Glutamatergic neuron (in vitro differentiated cells): ENCODE results near the gene ZNF827. TPM values are rescaled to one million over a fixed set of nuclear protein-coding genes. Genes with fewer than 3 reads are reported as not detected.

ENCODE experiments used
- DNase-seq: peaks from one replicate; pipeline ENCODE4 v3.0.0; 2022
- H3K27ac Mint-ChIP-seq: one replicate; pipeline ENCODE4 v1.8.0; 2020; ENCODE audit warnings: mild to moderate bottlenecking, mixed read lengths, inconsistent platforms; ENCODE audit not compliant: unreplicated experiment
- H3K27me3 Mint-ChIP-seq: one replicate; pipeline ENCODE4 v1.8.0; 2020; ENCODE audit warnings: mild to moderate bottlenecking, moderate library complexity, mixed read lengths, inconsistent platforms; ENCODE audit not compliant: unreplicated experiment
- H3K36me3 Mint-ChIP-seq: one replicate; pipeline ENCODE4 v1.8.0; 2020; ENCODE audit warnings: mild to moderate bottlenecking, mixed read lengths, inconsistent platforms; ENCODE audit not compliant: unreplicated experiment
- H3K4me1 Mint-ChIP-seq: one replicate; pipeline ENCODE4 v1.8.0; 2020; ENCODE audit warnings: mild to moderate bottlenecking, low read depth, mixed read lengths, inconsistent platforms; ENCODE audit not compliant: unreplicated experiment
- H3K4me3 Mint-ChIP-seq: one replicate; pipeline ENCODE4 v1.8.0; 2020; ENCODE audit warnings: mild to moderate bottlenecking, mixed read lengths, inconsistent platforms; ENCODE audit not compliant: unreplicated experiment
- H3K9me3 Mint-ChIP-seq: one replicate; pipeline ENCODE4 v1.8.0; 2020; ENCODE audit warnings: mild to moderate bottlenecking, moderate library complexity, mixed read lengths, inconsistent platforms; ENCODE audit not compliant: unreplicated experiment
- total RNA-seq: library from RNA; stranded (reverse); fragmentation: NEBNext Ultra II Directional; extraction: Animal tissue kit (Norgen Biotek cat#: 25700); gene quantifications from one replicate; pipeline ENCODE4 v1.2.1, GENCODE V29; 2021; ENCODE audit not compliant: unreplicated experiment
- TF ChIP-seq, protein P1 (sequence below): fragments of 200-600 bp; sonication (generic); IDR thresholded peaks from one replicate; pipeline ENCODE4 v1.5.0; 2021; ENCODE audit not compliant: partially characterized antibody, unreplicated experiment

The ZNF827 gene
- total RNA-seq, 1 donor from 2014 or later, result 227 TPM

DNA sequence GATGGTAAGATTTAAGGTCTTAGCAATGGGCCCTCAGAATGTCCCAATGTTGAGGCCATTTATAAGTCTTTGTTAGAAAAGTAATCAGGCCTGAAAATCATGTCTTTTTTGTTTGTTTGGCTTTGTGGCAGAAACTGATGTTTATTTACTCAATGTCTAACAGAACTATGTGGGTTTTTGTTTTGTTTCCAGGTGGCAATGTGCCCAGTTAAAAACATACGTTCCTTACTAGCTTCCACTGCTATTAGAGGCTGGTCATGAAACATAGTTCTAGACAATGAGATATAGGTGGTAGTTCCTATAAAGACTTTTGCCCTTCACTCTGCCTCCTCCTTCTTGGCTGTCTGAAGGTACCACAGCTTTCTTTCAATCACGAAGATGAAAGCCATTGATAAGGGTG is 149.9 kb downstream of the ZNF827 start:
- no peak overlapping the region for H3K4me3 Mint-ChIP-seq
- DNase-seq, result no peak
- peaks cover 4% of the 10 kb centered on the region for H3K4me1 Mint-ChIP-seq
- TF ChIP-seq, protein P1, sequence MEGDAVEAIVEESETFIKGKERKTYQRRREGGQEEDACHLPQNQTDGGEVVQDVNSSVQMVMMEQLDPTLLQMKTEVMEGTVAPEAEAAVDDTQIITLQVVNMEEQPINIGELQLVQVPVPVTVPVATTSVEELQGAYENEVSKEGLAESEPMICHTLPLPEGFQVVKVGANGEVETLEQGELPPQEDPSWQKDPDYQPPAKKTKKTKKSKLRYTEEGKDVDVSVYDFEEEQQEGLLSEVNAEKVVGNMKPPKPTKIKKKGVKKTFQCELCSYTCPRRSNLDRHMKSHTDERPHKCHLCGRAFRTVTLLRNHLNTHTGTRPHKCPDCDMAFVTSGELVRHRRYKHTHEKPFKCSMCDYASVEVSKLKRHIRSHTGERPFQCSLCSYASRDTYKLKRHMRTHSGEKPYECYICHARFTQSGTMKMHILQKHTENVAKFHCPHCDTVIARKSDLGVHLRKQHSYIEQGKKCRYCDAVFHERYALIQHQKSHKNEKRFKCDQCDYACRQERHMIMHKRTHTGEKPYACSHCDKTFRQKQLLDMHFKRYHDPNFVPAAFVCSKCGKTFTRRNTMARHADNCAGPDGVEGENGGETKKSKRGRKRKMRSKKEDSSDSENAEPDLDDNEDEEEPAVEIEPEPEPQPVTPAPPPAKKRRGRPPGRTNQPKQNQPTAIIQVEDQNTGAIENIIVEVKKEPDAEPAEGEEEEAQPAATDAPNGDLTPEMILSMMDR, result no peak
- H3K27me3 Mint-ChIP-seq, result no peaks in the 10 kb centered on the region
- H3K27ac Mint-ChIP-seq, result no peak overlapping the region
- H3K36me3 Mint-ChIP-seq, result no peaks in the 10 kb centered on the region
- peaks cover 5% of the 10 kb centered on the region for H3K9me3 Mint-ChIP-seq

DNA sequence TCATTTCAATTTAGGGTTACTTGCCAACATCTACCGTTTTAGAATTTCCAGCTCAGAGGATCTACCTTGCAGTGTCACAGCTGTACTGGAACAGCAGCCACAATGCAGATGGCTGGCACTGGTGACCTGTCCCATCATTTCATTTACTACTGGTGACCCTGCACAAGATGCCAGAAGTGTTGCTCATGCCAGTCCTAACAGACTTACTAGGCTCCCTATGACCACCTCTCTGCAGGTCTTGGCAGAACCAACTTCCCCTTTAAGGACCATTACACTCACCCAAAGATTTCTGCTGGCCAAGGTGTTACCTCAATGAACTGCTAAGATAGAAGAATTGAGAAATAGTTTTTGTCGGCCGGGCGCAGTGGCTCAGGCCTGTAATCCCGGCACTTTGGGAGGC is 151.8 kb downstream of the ZNF827 start:
- no peaks in the 10 kb centered on the region for H3K36me3 Mint-ChIP-seq
- H3K4me1 Mint-ChIP-seq, result peaks cover 2% of the 10 kb centered on the region
- peaks cover 3% of the 10 kb centered on the region for H3K9me3 Mint-ChIP-seq
- no peak overlapping the region for H3K27ac Mint-ChIP-seq
- peaks cover 2% of the 10 kb centered on the region for H3K27me3 Mint-ChIP-seq
- TF ChIP-seq, protein P1, result no peak
- H3K4me3 Mint-ChIP-seq, result no peak overlapping the region
- no peak for DNase-seq

DNA sequence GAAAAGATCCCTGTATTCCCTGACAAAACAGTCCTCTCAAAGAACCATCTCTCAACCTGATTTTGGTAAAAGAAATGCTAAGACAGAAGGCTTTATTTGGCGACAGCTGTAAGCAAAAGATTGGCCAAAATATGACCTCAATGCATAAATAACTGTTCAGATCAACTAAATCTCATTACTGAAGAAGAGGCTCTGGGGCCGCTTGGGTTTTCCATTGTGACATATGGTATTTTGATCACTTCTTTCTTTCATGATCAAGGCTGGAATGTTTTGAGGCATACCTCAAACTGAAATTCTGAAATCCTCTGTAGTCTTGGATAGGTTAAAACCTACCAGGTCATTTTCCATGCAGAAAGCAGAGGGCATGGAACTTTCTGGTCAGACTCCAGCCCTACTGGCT is 152.4 kb downstream of the ZNF827 start:
- peaks cover 2% of the 10 kb centered on the region for H3K4me1 Mint-ChIP-seq
- no peak overlapping the region for H3K27ac Mint-ChIP-seq
- H3K4me3 Mint-ChIP-seq, result no peak overlapping the region
- no peak for DNase-seq
- peaks cover 4% of the 10 kb centered on the region for H3K27me3 Mint-ChIP-seq
- peaks cover 6% of the 10 kb centered on the region for H3K9me3 Mint-ChIP-seq
- TF ChIP-seq, protein P1, result no peak
- no peaks in the 10 kb centered on the region for H3K36me3 Mint-ChIP-seq

DNA sequence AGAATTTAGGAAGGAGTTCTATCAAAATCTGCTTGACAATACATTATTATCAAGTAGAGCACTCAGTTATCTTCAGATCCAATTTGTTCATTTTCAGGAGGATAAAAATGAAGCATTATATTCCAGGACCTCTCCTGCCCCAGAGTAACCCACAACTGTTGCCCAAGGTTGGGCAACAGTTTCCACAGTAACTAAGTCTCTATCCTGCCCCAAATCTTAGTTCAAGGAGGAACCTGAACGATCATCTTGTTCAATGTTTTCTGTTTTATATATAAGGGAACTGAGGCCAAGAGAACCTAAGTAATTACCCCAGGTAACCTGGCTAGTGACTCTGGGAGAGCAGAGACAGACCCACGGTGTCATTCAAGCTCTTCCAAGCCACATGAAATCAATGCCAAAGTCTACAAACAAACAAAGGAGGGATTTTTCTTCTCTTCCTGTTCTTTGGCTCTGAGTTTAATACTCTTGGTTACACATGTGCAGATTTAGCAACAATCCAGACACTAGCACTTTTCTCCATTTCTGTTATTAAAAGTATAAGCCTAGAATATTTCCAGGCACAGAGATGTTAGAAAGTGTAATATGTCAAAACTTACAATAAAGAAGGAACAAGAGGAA is 153.1 kb downstream of the ZNF827 start:
- Mint-ChIP-seq H3K27me3 (peaks cover 4% of the 10 kb centered on the region), H3K36me3 (no peaks in the 10 kb centered on the region), H3K9me3 (peaks cover 7% of the 10 kb centered on the region), H3K4me3 (no peak overlapping the region), H3K4me1 (peaks cover 2% of the 10 kb centered on the region), H3K27ac (no peak overlapping the region)
- DNase-seq, result no peak
- TF ChIP-seq, protein P1, result no peak

DNA sequence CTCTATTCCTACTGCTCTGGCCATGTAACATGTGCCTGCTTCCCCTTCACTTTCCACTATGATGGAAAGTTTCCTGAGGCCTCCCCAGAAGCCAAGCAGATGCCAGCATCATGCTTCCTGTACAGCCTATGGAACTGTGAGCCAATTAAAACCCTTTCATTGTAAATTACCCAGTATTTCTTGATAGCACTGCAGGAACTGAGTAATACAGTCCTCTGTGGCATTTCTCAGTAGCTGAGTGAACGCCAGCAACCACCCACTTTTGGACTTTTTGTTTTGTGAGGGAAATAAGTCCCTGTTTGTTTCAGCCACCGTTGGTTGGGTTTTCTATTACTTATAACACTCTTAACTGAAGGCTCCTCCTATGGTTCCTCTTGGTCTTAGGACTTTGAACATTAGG is 154.6 kb downstream of the ZNF827 start:
- peaks cover 4% of the 10 kb centered on the region for H3K27me3 Mint-ChIP-seq
- peaks cover 10% of the 10 kb centered on the region for H3K9me3 Mint-ChIP-seq
- no peaks in the 10 kb centered on the region for H3K36me3 Mint-ChIP-seq
- no peak overlapping the region for H3K27ac Mint-ChIP-seq
- no peak for DNase-seq
- peaks cover 2% of the 10 kb centered on the region for H3K4me1 Mint-ChIP-seq
- H3K4me3 Mint-ChIP-seq, result no peak overlapping the region
- TF ChIP-seq, protein P1, result no peak
